Neuronal stem cell (in vitro differentiated cells): ENCODE data around the gene RASL11A. TPM values are rescaled to one million over a fixed set of nuclear protein-coding genes. Genes with fewer than 3 reads are reported as not detected.
"Not testable (repeated sequence)": the region's sequence is repeated elsewhere in the genome, so short reads cannot be mapped to it uniquely, and the experiment has no call there.

Experiments
- DNase-seq: peaks from one replicate; pipeline ENCODE4 v3.0.0-alpha.2; 2013; ENCODE audit warnings: low spot score
- H2AFZ ChIP-seq: one replicate; pipeline ENCODE4 v1.6.1; 2013; ENCODE audit warnings: mild to moderate bottlenecking, low read length, inconsistent platforms
- H2AK5ac ChIP-seq: 2 replicates; pipeline ENCODE4 v1.6.1; 2013; ENCODE audit warnings: low read depth, mild to moderate bottlenecking, inconsistent platforms, low read length, moderate library complexity, mixed read lengths
- H2BK120ac ChIP-seq: 2 replicates; pipeline ENCODE4 v1.6.1; 2013; ENCODE audit warnings: low read depth, mild to moderate bottlenecking, inconsistent platforms, low read length, moderate library complexity, mixed read lengths
- H2BK12ac ChIP-seq: one replicate; pipeline ENCODE4 v1.6.1; 2013; ENCODE audit warnings: low read length, inconsistent platforms
- H2BK15ac ChIP-seq: 2 replicates; pipeline ENCODE4 v1.6.1; 2013; ENCODE audit warnings: mild to moderate bottlenecking, low read length, inconsistent platforms, mixed read lengths
- H2BK5ac ChIP-seq: one replicate; pipeline ENCODE4 v1.6.1; 2013; ENCODE audit warnings: inconsistent platforms, mild to moderate bottlenecking, low read length, moderate library complexity
- H3K14ac ChIP-seq: one replicate; pipeline ENCODE4 v1.6.1; 2013; ENCODE audit warnings: low read length, inconsistent platforms
- H3K18ac ChIP-seq: 2 replicates; pipeline ENCODE4 v1.6.1; 2013; ENCODE audit warnings: low read length, inconsistent platforms
- H3K23ac ChIP-seq: 2 replicates; pipeline ENCODE4 v1.6.1; 2013; ENCODE audit warnings: low read depth, mild to moderate bottlenecking, mixed read lengths, low read length, inconsistent platforms; ENCODE audit not compliant: poor library complexity
- H3K27ac ChIP-seq: replicated peaks from 3 replicates; pipeline ENCODE4 v1.5.1; 2013; ENCODE audit warnings: low read length, inconsistent platforms
- H3K27me3 ChIP-seq, 3 experiments: 2 replicates each; pipeline ENCODE4 v1.6.1; 2013; ENCODE audit warnings: low read length in 3 of 3, mild to moderate bottlenecking in 2 of 3, inconsistent platforms in 1 of 3, low read depth in 1 of 3, mixed read lengths in 1 of 3, moderate library complexity in 1 of 3; ENCODE audit not compliant: control insufficient read depth in 3 of 3, insufficient read depth in 3 of 3
- H3K36me3 ChIP-seq, 2 donors: replicated peaks in 1 of 2; 2 replicates each; pipeline ENCODE4 v1.6.1; 2013; ENCODE audit warnings: low read length in 2 of 2; ENCODE audit not compliant: control insufficient read depth in 2 of 2, insufficient read depth in 2 of 2
- H3K4ac ChIP-seq: 2 replicates; pipeline ENCODE4 v1.6.1; 2013; ENCODE audit warnings: inconsistent platforms, mild to moderate bottlenecking, low read length, moderate library complexity
- H3K4me1 ChIP-seq, 2 donors: 1 replicate in 1 of 2; 2 replicates in 1 of 2; pipeline ENCODE4 v1.6.1; 2013; ENCODE audit warnings: low read length in 2 of 2, low read depth in 1 of 2; ENCODE audit not compliant: control insufficient read depth in 2 of 2, insufficient read depth in 1 of 2
- H3K4me2 ChIP-seq: one replicate; pipeline ENCODE4 v1.6.1; 2013; ENCODE audit warnings: mild to moderate bottlenecking, low read length, inconsistent platforms; ENCODE audit not compliant: insufficient read depth, poor library complexity, severe bottlenecking
- H3K4me3 ChIP-seq, 2 donors: 2 replicates each; pipeline ENCODE4 v1.5.1; 2013; ENCODE audit warnings: low read length in 2 of 2, mild to moderate bottlenecking in 2 of 2, inconsistent platforms in 1 of 2, moderate library complexity in 1 of 2
- H3K79me1 ChIP-seq: one replicate; pipeline ENCODE4 v1.6.1; 2013; ENCODE audit warnings: low read depth, mild to moderate bottlenecking, inconsistent platforms, low read length, moderate library complexity
- H3K9ac ChIP-seq: one replicate; pipeline ENCODE4 v1.6.1; 2013; ENCODE audit warnings: mild to moderate bottlenecking, low read depth, low read length, inconsistent platforms; ENCODE audit not compliant: poor library complexity
- H3K9me3 ChIP-seq, 2 donors: replicated peaks in 1 of 2; 2 replicates each; pipeline versions ENCODE3 to v1.6.1; 2013; ENCODE audit warnings: low read length in 2 of 2, mild to moderate bottlenecking in 2 of 2, inconsistent platforms in 1 of 2, low read depth in 1 of 2, mixed read lengths in 1 of 2, moderate library complexity in 1 of 2; ENCODE audit not compliant: control insufficient read depth in 2 of 2, insufficient read depth in 1 of 2
- H4K8ac ChIP-seq: one replicate; pipeline ENCODE4 v1.6.1; 2013; ENCODE audit warnings: low read depth, mild to moderate bottlenecking, inconsistent platforms, low read length, moderate library complexity
- H4K91ac ChIP-seq: one replicate; pipeline ENCODE4 v1.6.1; 2013; ENCODE audit warnings: low read length, low read depth, mild to moderate bottlenecking, inconsistent platforms; ENCODE audit not compliant: poor library complexity
- WGBS, 2 donors: extraction: QIAGEN DNeasy Blood & Tissue Kit; methylation state at CpG; one replicate each; pipeline ENCODE4 v1.1.7; 2013; ENCODE audit warnings: missing lambda C conversion rate in 2 of 2, mixed read lengths in 1 of 2; ENCODE audit not compliant: insufficient read length in 2 of 2, insufficient replicate concordance in 1 of 2; ENCODE audit errors: extremely low coverage in 2 of 2; 5-methylcytosine and 5-hydroxymethylcytosine counted together
- small RNA-seq: library from polyadenylated mRNA; stranded (forward); fragments of <200 nt; extraction: miRNeasy Mini kit (QIAGEN cat#:217004); gene quantifications from one replicate; pipeline ENCODE3, GENCODE V24; 2013; ENCODE audit not compliant: insufficient read depth

RASL11A gene

DNA sequence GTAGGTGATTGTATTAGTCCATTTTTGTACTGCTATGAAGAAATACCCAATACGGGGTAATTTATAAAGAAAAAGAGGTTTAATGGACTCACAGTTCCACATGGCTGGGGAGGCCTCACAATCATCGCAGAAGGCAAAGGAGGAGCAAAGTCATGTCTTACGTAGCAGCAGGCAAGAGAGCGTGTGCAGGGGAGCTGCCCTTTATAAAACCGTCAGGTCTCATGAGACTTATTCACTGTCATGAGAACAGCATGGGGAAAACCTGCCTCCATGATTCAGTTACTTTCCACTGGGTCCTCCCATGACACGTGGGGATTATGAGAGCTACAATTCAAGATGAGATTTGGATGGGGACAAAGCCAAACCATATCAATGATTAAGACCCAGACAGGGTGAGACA is 51.8 kb downstream of the RASL11A start:
- H3K4me1 ChIP-seq, H3K4me3 ChIP-seq, H4K8ac ChIP-seq, H3K4me2 ChIP-seq, H3K36me3 ChIP-seq, H3K9me3 ChIP-seq, H3K79me1 ChIP-seq, H3K23ac ChIP-seq, H3K27me3 ChIP-seq, H3K14ac ChIP-seq, H3K27ac ChIP-seq, DNase-seq, H4K91ac ChIP-seq, H2BK5ac ChIP-seq, H3K9ac ChIP-seq, H2AFZ ChIP-seq, H2BK12ac ChIP-seq, H2AK5ac ChIP-seq, H2BK120ac ChIP-seq, H3K4ac ChIP-seq, H3K18ac ChIP-seq, H2BK15ac ChIP-seq: not testable (repeated sequence)
- WGBS, 2 donors = no CpG with 5 or more reads among the region's 6 CpGs

Small RNA genes within 50 kb of the gene (small RNA-seq; reads per million reads assigned to genes)
- gene SNORA27 = not detected
- gene SNORD102 = not detected
